Stomach (tissue), 9 donors: ENCODE data around the gene KCNIP3. TPM values are rescaled to one million over a fixed set of nuclear protein-coding genes. Genes with fewer than 3 reads are reported as not detected.

ENCODE experiments used
- DNase-seq, 2 donors: peaks; one replicate each; pipeline versions ENCODE4 v3.0.0 to v3.0.0-alpha.2; 2013 to 2019
- H3K27ac ChIP-seq, 5 donors: fragments of 200-600 bp in 4 of 5; sonication (generic) in 4 of 5; one replicate each; pipeline ENCODE4 v1.5.1; 2013 to 2019; ENCODE audit warnings: mild to moderate bottlenecking in 1 of 5, moderate library complexity in 1 of 5
- H3K27me3 ChIP-seq, 3 donors: fragments of 200-600 bp; sonication (generic); one replicate each; pipeline ENCODE4 v1.5.1; 2017 to 2019; ENCODE audit warnings: mixed run types in 1 of 3
- H3K36me3 ChIP-seq, 4 donors: fragments of 200-600 bp; sonication (generic); 1 replicate in 3 of 4; 2 replicates in 1 of 4; pipeline ENCODE4 v1.5.1; 2016 to 2019
- H3K4me1 ChIP-seq, 4 donors: fragments of 200-600 bp; sonication (generic); one replicate each; pipeline ENCODE4 v1.5.1; 2016 to 2019
- H3K4me3 ChIP-seq, 4 donors: fragments of 200-600 bp; sonication (generic) in 3 of 4; one replicate each; pipeline ENCODE4 v1.5.1; 2016 to 2019; ENCODE audit warnings: mild to moderate bottlenecking in 1 of 4
- H3K9me3 ChIP-seq, 4 donors: fragments of 200-600 bp; sonication (generic); one replicate each; pipeline ENCODE4 v1.5.1; 2016 to 2019
- EP300 ChIP-seq: sonication (generic); formaldehyde crosslinking; IDR thresholded peaks from one replicate; pipeline ENCODE4 v1.6.1; 2017; ENCODE audit warnings: antibody characterized with exemption
- POLR2A ChIP-seq, 4 donors: fragments of 450-650 bp; IDR thresholded peaks; one replicate each; pipeline ENCODE4 v1.6.1; 2016; ENCODE audit warnings: antibody characterized with exemption in 4 of 4, control low read depth in 2 of 4, mild to moderate bottlenecking in 1 of 4, moderate library complexity in 1 of 4
- POLR2AphosphoS5 ChIP-seq, 3 donors: sonication (generic); formaldehyde crosslinking; IDR thresholded peaks; one replicate each; pipeline ENCODE4 v1.6.1; 2016; ENCODE audit warnings: antibody characterized with exemption in 3 of 3
- WGBS, 5 donors: extraction: QIAGEN DNeasy Blood & Tissue Kit in 3 of 5; methylation state at CpG; one replicate each; pipeline versions ENCODE4 v1.1.5 to v1.1.7; 2013 to 2018; 5-methylcytosine and 5-hydroxymethylcytosine counted together
- intact Hi-C: fragments of 100-400 bp; cut with DNase I; formaldehyde crosslinking; loops from one replicate; pipeline ENCODE4 v1.15.1; 2023; ENCODE audit warnings: low total_unique reads
- polyA plus RNA-seq, 3 donors: library from polyadenylated mRNA; stranded (reverse); fragments of 200-250 nt; gene quantifications; one replicate each; pipeline ENCODE4 v1.2.3, GENCODE V29; 2013
- total RNA-seq, 5 donors: library from RNA; depleted of rRNA; stranded (reverse); fragments of >200 nt; gene quantifications; one replicate each; pipeline versions ENCODE4 v1.1.0 to v1.2.3, GENCODE V29; 2014 to 2016
- TF ChIP-seq, protein P1 (sequence below), 7 experiments: fragments of 450-650 bp in 4 of 7; fragments of 200-600 bp in 3 of 7; sonication (generic) in 3 of 7; IDR thresholded peaks; one replicate each; pipeline ENCODE4 v1.5.1; 2016 to 2019; ENCODE audit warnings: antibody characterized with exemption in 7 of 7, control low read depth in 2 of 7, mild to moderate bottlenecking in 1 of 7
- donor health status: healthy with polysubstance abuse.
- donor health status: Bipolar disorder and iron deficiency.
- donor health status: healthy.

The KCNIP3 gene
- total and polyA plus RNA-seq, 8 donors: 1.3 to 4.4 (median 2.7) TPM; not detected in 2

GRCh38 chr2:95307036-95307435, 9.9 kb downstream of the KCNIP3 start:
- H3K36me3 ChIP-seq: no peaks in the 10 kb centered on the region
- intact Hi-C loops: no loop called here
- WGBS, 5 donors: 85 to 100% (median 90%) methylated on average over 4 to 5 of the region's 5 CpGs
- peaks cover 0 to 19% (median 17%) of the 10 kb centered on the region in 4 donors for H3K4me1 ChIP-seq
- no peaks in the 10 kb centered on the region for H3K9me3 ChIP-seq
- peaks cover 0 to 14% (median 0%) of the 10 kb centered on the region in 3 donors for H3K27me3 ChIP-seq
- H3K27ac ChIP-seq: no peak overlapping the region
- no peak overlapping the region for H3K4me3 ChIP-seq
- no peak for DNase-seq
- TF ChIP-seq POLR2AphosphoS5 (IDR thresholded peaks at IDR 0.05) (no peak), POLR2A (IDR thresholded peaks at IDR 0.05) (no peak), EP300 (no peak)
- TF ChIP-seq, protein P1, sequence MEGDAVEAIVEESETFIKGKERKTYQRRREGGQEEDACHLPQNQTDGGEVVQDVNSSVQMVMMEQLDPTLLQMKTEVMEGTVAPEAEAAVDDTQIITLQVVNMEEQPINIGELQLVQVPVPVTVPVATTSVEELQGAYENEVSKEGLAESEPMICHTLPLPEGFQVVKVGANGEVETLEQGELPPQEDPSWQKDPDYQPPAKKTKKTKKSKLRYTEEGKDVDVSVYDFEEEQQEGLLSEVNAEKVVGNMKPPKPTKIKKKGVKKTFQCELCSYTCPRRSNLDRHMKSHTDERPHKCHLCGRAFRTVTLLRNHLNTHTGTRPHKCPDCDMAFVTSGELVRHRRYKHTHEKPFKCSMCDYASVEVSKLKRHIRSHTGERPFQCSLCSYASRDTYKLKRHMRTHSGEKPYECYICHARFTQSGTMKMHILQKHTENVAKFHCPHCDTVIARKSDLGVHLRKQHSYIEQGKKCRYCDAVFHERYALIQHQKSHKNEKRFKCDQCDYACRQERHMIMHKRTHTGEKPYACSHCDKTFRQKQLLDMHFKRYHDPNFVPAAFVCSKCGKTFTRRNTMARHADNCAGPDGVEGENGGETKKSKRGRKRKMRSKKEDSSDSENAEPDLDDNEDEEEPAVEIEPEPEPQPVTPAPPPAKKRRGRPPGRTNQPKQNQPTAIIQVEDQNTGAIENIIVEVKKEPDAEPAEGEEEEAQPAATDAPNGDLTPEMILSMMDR (IDR thresholded peaks at IDR 0.05): no peak

- Histone ChIP-seq H3K36me3 (no peaks in the 10 kb centered on the region), H3K9me3 (no peaks in the 10 kb centered on the region), H3K4me1 (peaks cover 0 to 19% (median 17%) of the 10 kb centered on the region in 4 donors), H3K27ac (no peak overlapping the region), H3K27me3 (peaks cover 0 to 16% (median 0%) of the 10 kb centered on the region in 3 donors), H3K4me3 (no peak overlapping the region)
- TF ChIP-seq EP300: no peak
- TF ChIP-seq, protein P1 (IDR thresholded peaks at IDR 0.05): no peak
- intact Hi-C loops: no loop called here
- DNase-seq: no peak
- WGBS, 5 donors: 73 to 90% (median 79%) methylated on average over 8 of the region's 8 CpGs
Observed at GRCh38 chr2:95307878-95308277, 10.7 kb downstream of the KCNIP3 start.

DNA sequence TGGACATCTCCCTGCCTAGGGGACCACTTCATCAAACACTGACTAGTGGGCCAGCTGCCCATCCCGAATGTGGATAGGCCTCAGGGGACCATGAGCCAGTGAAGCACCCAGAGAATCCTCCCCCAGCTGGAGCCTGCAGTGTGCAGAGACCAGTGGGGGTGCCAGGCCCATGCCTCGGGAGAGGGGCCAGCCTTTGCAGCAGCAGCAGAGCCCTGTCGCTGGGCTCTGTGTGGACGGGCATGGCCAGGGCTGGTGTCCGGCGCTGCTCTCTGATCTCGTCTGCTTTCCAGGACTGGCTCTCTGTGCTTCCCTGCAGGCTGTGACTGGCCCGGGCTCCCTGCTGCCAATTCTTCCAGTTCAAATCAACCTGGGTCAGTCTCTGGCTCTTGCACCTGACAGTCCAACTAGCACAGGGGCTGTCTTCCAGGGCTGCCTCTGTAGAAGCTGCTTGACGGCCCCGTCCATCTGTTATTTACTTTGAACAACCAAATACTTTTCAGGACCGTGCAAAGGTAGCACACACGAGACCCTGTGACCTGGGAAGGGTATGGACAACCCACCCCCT, 11.4 kb downstream of the KCNIP3 start:
- WGBS, 5 donors: 72 to 78% (median 74%) methylated on average over 6 to 12 of the region's 12 CpGs
- intact Hi-C loops: no loop called here

GRCh38 chr2:95309599-95309998, 12.5 kb downstream of the KCNIP3 start:
- Histone ChIP-seq H3K4me3 (no peak overlapping the region), H3K9me3 (no peaks in the 10 kb centered on the region), H3K4me1 (peaks cover 0 to 19% (median 17%) of the 10 kb centered on the region in 4 donors), H3K36me3 (no peaks in the 10 kb centered on the region), H3K27me3 (peaks cover 0 to 10% (median 0%) of the 10 kb centered on the region in 3 donors), H3K27ac (no peak overlapping the region)
- TF ChIP-seq EP300 (no peak), POLR2AphosphoS5 (IDR thresholded peaks at IDR 0.05) (no peak), POLR2A (IDR thresholded peaks at IDR 0.05) (no peak)
- TF ChIP-seq, protein P1 (IDR thresholded peaks at IDR 0.05): no peak
- DNase-seq: no peak
- intact Hi-C loops: no loop called here
- WGBS, 5 donors: 76 to 87% (median 78%) methylated on average over 7 to 8 of the region's 8 CpGs

More for the DNA sequence above, 11.4 kb downstream of the KCNIP3 start:
- Histone ChIP-seq H3K27ac (no peak overlapping the region), H3K4me1 (peaks cover 0 to 19% (median 17%) of the 10 kb centered on the region in 4 donors), H3K27me3 (peaks cover 0 to 11% (median 0%) of the 10 kb centered on the region in 3 donors), H3K4me3 (no peak overlapping the region), H3K9me3 (no peaks in the 10 kb centered on the region), H3K36me3 (no peaks in the 10 kb centered on the region)
- TF ChIP-seq POLR2AphosphoS5 (IDR thresholded peaks at IDR 0.05) (no peak), EP300 (no peak), POLR2A (IDR thresholded peaks at IDR 0.05) (no peak)
- TF ChIP-seq, protein P1 (IDR thresholded peaks at IDR 0.05): no peak
- DNase-seq: no peak
